Panc1 (cell line): ENCODE data around the gene GRM7. TPM values are rescaled to one million over a fixed set of nuclear protein-coding genes. Genes with fewer than 3 reads are reported as not detected.

Experiments
- ATAC-seq: fragments of 200-7000 bp; cut with Tn5 transposase; 2 replicates; pipeline ENCODE4 v1.9.1; 2020; ENCODE audit warnings: mild to moderate bottlenecking, moderate library complexity
- BruUV-seq: library from RNA; stranded (reverse); fragments of 400-500 nt; replicated peaks from 2 replicates; lab custom pipeline; 2021; lab: Mats Ljungman, UMichigan
- CTCF ChIA-PET: fragments of 300-600 bp; sonication (Branson Sonifier 250); formaldehyde crosslinking; loops from one replicate; lab custom pipeline; 2022; ENCODE audit warnings: antibody characterized with exemption; lab: Charles Lee
- POLR2A ChIA-PET: fragments of 300-600 bp; sonication (Branson Sonifier 250); formaldehyde crosslinking; loops from one replicate; lab custom pipeline; 2022; ENCODE audit warnings: antibody characterized with exemption; lab: Charles Lee
- DNase-seq: peaks from one replicate; pipeline ENCODE4 v3.0.0-alpha.2; 2010; ENCODE audit warnings: low read depth, low spot score
- H3K27ac ChIP-seq: 2 replicates; pipeline ENCODE4 v1.5.1; 2011; ENCODE audit warnings: mild to moderate bottlenecking, low read length, inconsistent platforms
- H3K27me3 ChIP-seq: fragments of 200-500 bp; sonication (Bioruptor generic); 2 replicates; pipeline ENCODE4 v1.6.0; 2014; ENCODE audit warnings: low read length, inconsistent platforms; ENCODE audit not compliant: control insufficient read depth, insufficient read depth
- H3K36me3 ChIP-seq: fragments of 200-500 bp; sonication (Bioruptor generic); 2 replicates; pipeline ENCODE4 v1.5.1; 2014; ENCODE audit warnings: inconsistent platforms, mild to moderate bottlenecking, low read length, moderate library complexity; ENCODE audit not compliant: control insufficient read depth, insufficient read depth
- H3K4me1 ChIP-seq: 2 replicates; pipeline ENCODE4 v1.5.1; 2011; ENCODE audit warnings: inconsistent platforms, mild to moderate bottlenecking, low read length, moderate library complexity; ENCODE audit not compliant: control insufficient read depth, insufficient read depth
- H3K4me3 ChIP-seq, 2 experiments: 2 replicates each; pipeline ENCODE4 v1.5.1; 2011 to 2012; ENCODE audit warnings: low read depth in 2 of 2, low read length in 2 of 2, mild to moderate bottlenecking in 2 of 2, inconsistent platforms in 1 of 2, moderate library complexity in 1 of 2
- H3K9me3 ChIP-seq: fragments of 200-500 bp; sonication (Bioruptor generic); 2 replicates; pipeline ENCODE4 v1.5.1; 2014; ENCODE audit warnings: low read depth, mild to moderate bottlenecking, inconsistent platforms, low read length, moderate library complexity; ENCODE audit not compliant: control insufficient read depth, insufficient read depth
- CTCF ChIP-seq: fragments of 450-650 bp; IDR thresholded peaks from 2 replicates; pipeline ENCODE4 v1.5.1; 2017; ENCODE audit warnings: mild to moderate bottlenecking
- POLR2AphosphoS5 ChIP-seq: IDR thresholded peaks from 2 replicates; pipeline ENCODE4 v1.6.1; 2012; ENCODE audit warnings: mild to moderate bottlenecking, low read depth, low read length, moderate library complexity
- REST ChIP-seq, 2 experiments: IDR thresholded peaks; 2 replicates each; pipeline ENCODE4 v1.6.1; 2011 to 2012; ENCODE audit warnings: low read depth in 2 of 2, control low read depth in 1 of 2, low read length in 1 of 2, mild to moderate bottlenecking in 1 of 2, moderate library complexity in 1 of 2; ENCODE audit not compliant: insufficient read depth in 1 of 2
- SIN3A ChIP-seq: IDR thresholded peaks from 2 replicates; pipeline ENCODE4 v1.6.1; 2012; ENCODE audit warnings: low read depth, mild to moderate bottlenecking, low read length, moderate library complexity, borderline replicate concordance; ENCODE audit not compliant: insufficient read depth
- TCF7L2 ChIP-seq: IDR thresholded peaks from 2 replicates; pipeline ENCODE4 v1.6.1; 2011; ENCODE audit warnings: mild to moderate bottlenecking, low read depth, low read length, inconsistent platforms
- in situ Hi-C: cut with HindIII; loops from 2 replicates; pipeline ENCODE4 v1.10.0; 2016; ENCODE audit warnings: low sequenced_read_pairs, low pct_unique_long_range_greater_than_20kb
- intact Hi-C: fragments of 100-400 bp; cut with micrococcal nuclease; formaldehyde crosslinking; loops from one replicate; pipeline ENCODE4 v1.10.0; 2022; ENCODE audit not compliant: unreplicated experiment
- total RNA-seq: library from RNA; stranded (reverse); gene quantifications from one replicate; pipeline ENCODE4 v1.2.1, GENCODE V29; 2021; ENCODE audit not compliant: unreplicated experiment

GRM7 gene
- total RNA-seq, 1 experiment from 2014 or later: not detected

GRCh38 chr3:7734456-7734855, 873.5 kb downstream of the GRM7 start:
- CTCF ChIA-PET: no interaction called here
- TF ChIP-seq TCF7L2: no peak
- TF ChIP-seq CTCF: no peak
- TF ChIP-seq SIN3A: no peak
- no peak for TF ChIP-seq POLR2AphosphoS5
- TF ChIP-seq REST (IDR thresholded peaks at IDR 0.05; ENCODE audit: insufficient read depth in 1 of 2, low read depth in 2 of 2, low read length in 1 of 2): no peak
- Histone ChIP-seq H3K27ac (no peak overlapping the region), H3K36me3 (no peaks in the 10 kb centered on the region), H3K4me3 (no peak overlapping the region), H3K27me3 (no peaks in the 10 kb centered on the region), H3K9me3 (no peaks in the 10 kb centered on the region), H3K4me1 (no peaks in the 10 kb centered on the region)
- BruUV-seq: no TSS peak
- in situ Hi-C loops: no loop called here
- intact Hi-C loops: no loop called here
- POLR2A ChIA-PET: no interaction called here
- no peak for ATAC-seq
- DNase-seq: no peak

- Histone ChIP-seq H3K4me3 (no peak overlapping the region), H3K36me3 (no peaks in the 10 kb centered on the region), H3K4me1 (no peaks in the 10 kb centered on the region), H3K27ac (no peak overlapping the region), H3K27me3 (no peaks in the 10 kb centered on the region), H3K9me3 (no peaks in the 10 kb centered on the region)
- in situ Hi-C loops (no loop called here), intact Hi-C loops (no loop called here)
- DNase-seq (no peak), ATAC-seq (no peak)
- ChIA-PET POLR2A (no interaction called here), CTCF (no interaction called here)
- BruUV-seq: no TSS peak
- TF ChIP-seq POLR2AphosphoS5 (no peak), REST (IDR thresholded peaks at IDR 0.05; ENCODE audit: insufficient read depth in 1 of 2, low read depth in 2 of 2, low read length in 1 of 2) (no peak), CTCF (no peak), SIN3A (no peak), TCF7L2 (no peak)
Measured at GRCh38 chr3:7737263-7737662, 876.3 kb downstream of the GRM7 start.
